IgD-negative memory B cell (primary cell): ENCODE results near the gene DCP1B. TPM values are rescaled to one million over a fixed set of nuclear protein-coding genes. Genes with fewer than 3 reads are reported as not detected.
"Not testable (repeated sequence)": the region's sequence is repeated elsewhere in the genome, so short reads cannot be mapped to it uniquely, and the experiment has no call there.

Experiments used
- H3K27ac Mint-ChIP-seq, 3 donors: one replicate each; pipeline ENCODE4 v1.8.0; 2020 to 2022; ENCODE audit warnings: mild to moderate bottlenecking in 3 of 3, mixed read lengths in 3 of 3, moderate library complexity in 1 of 3
- H3K27me3 Mint-ChIP-seq: one replicate; pipeline ENCODE4 v1.8.0; 2021; ENCODE audit warnings: mixed read lengths
- H3K36me3 Mint-ChIP-seq: one replicate; pipeline ENCODE4 v1.8.0; 2020; ENCODE audit warnings: mild to moderate bottlenecking, mixed read lengths
- H3K4me1 Mint-ChIP-seq, 3 donors: one replicate each; pipeline ENCODE4 v1.8.0; 2020 to 2022; ENCODE audit warnings: mixed read lengths in 3 of 3, mild to moderate bottlenecking in 1 of 3
- H3K4me3 Mint-ChIP-seq, 4 donors: one replicate each; pipeline ENCODE4 v1.8.0; 2020 to 2022; ENCODE audit warnings: mild to moderate bottlenecking in 4 of 4, mixed read lengths in 4 of 4, moderate library complexity in 3 of 4
- H3K9me3 Mint-ChIP-seq, 3 donors: one replicate each; pipeline ENCODE4 v1.8.0; 2020 to 2021; ENCODE audit warnings: mixed read lengths in 3 of 3, mild to moderate bottlenecking in 1 of 3
- polyA plus RNA-seq: library from polyadenylated mRNA; unstranded; fragments of 300-500 nt; fragmentation: Illumina TruSeq; gene quantifications from one replicate; pipeline ENCODE4 v1.2.3, GENCODE V29; 2021

Gene DCP1B
- polyA plus RNA-seq, 1 donor from 2014 or later, result 19.2 TPM

DNA sequence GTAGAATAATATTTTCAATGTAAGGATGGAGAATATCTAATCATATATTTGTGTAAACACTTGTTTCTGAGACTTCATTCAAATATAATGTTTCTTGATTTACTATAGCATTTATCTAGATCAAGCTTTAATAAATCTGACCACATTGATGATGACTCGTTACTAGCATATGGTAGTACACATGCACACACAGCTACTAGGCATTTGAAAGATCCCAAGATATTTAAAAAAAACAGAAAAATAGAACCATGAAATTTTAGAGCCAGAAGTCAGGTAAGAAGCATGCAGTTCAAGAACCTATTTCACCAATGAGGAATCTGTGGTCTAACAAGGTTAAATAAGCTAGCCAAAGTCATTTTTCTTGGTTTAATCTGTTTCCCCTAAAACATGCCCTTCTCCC, 32.0 kb downstream of the DCP1B start:
- Mint-ChIP-seq H3K27ac (no peak overlapping the region), H3K4me3 (no peak overlapping the region), H3K4me1 (peaks cover 0 to 1% (median 1%) of the 10 kb centered on the region in 3 donors), H3K27me3 (no peaks in the 10 kb centered on the region), H3K36me3 (peaks cover 4% of the 10 kb centered on the region), H3K9me3 (no peaks in the 10 kb centered on the region)

DNA sequence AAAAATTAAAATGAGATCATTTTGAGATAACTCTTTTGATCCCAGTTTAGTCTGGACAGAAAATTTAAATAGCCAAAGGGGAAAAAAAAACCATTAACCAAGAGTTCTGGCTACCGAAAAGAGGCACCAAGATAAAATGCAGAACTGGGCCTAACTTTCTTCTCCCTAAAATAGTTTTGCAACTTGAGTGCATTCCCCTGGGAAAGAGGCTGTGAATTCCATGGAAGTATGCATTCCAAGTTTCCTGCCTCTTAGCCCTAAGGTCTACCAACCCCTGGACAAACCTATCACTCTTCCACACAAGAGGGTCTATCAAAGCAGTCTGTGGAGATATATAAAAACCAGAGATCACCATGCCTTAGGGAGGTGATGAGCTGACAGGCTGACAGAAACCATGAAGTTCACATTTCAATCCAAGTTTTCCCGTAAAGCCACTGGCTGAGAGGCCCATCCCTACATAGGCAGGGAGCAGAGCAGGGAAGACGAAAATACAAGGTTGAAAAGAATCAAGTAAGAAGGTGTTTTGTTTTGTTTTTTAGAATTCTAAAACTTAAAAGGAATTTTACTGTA, 33.8 kb downstream of the DCP1B start:
- no peak overlapping the region for H3K4me3 Mint-ChIP-seq
- no peaks in the 10 kb centered on the region for H3K27me3 Mint-ChIP-seq
- no peaks in the 10 kb centered on the region for H3K9me3 Mint-ChIP-seq
- no peak overlapping the region for H3K27ac Mint-ChIP-seq
- peaks cover 0 to 1% (median 1%) of the 10 kb centered on the region in 3 donors for H3K4me1 Mint-ChIP-seq
- H3K36me3 Mint-ChIP-seq, result peaks cover 8% of the 10 kb centered on the region

DNA sequence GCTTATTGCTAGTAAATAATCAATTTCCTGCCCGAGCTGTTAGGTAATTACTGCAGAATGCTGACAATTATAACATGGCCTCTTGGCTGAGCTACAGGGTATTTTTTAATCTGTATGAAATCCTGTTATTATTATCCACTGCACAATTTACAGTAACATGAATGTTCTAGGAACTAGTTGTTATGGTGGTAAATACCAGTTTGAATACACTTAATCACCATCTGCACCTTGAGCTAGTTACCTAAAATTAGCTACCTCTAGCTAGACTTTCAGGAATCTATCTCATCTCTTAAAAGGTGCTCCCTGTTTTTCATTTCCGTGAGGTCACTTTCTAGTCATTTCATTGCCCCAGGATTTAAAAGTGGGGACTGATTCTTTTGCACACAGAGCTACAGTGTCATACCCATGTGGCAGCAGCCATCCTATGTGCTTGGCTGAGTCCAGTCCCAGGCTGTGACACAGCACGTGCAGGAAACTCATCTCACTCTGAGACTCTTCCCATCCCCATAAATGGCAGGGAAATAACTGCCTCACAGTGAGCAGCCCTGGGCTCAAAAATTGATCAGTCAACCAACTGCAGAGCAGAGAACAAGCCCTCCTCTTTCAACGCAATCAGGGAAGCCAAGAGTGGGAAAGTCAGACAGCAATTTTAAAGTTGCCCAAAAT, 37.6 kb downstream of the DCP1B start:
- Mint-ChIP-seq H3K4me3 (no peak overlapping the region), H3K36me3 (peaks cover 11% of the 10 kb centered on the region), H3K27ac (peak overlapping the region in 1 of 3 donors; percentile 5)

DNA sequence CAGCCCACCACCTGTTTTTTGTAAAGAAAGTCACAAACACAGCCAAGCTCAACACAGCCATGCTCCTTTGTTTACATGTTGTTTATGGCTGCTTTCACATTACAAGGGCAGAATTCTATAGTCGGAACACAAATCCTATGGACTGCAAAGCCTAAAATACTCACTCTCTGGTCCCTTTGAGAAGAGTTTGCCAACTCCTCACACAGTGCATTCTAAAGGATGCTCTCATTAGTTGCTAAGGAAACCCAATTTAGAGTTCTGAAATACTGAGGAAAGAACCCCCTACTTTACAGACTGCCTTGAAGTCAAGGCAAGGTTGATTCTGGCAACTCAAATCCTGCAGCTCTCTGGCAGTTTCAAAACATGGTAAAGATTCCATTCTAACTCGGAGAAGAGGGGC, 38.3 kb downstream of the DCP1B start:
- peaks cover 0 to 1% (median 0%) of the 10 kb centered on the region in 3 donors for H3K4me1 Mint-ChIP-seq
- no peak overlapping the region for H3K27ac Mint-ChIP-seq
- peaks cover 13% of the 10 kb centered on the region for H3K36me3 Mint-ChIP-seq
- no peaks in the 10 kb centered on the region for H3K9me3 Mint-ChIP-seq
- H3K27me3 Mint-ChIP-seq, result no peaks in the 10 kb centered on the region
- H3K4me3 Mint-ChIP-seq, result no peak overlapping the region

More for the DNA sequence above, 37.6 kb downstream of the DCP1B start:
- Mint-ChIP-seq H3K9me3 (no peaks in the 10 kb centered on the region), H3K4me1 (peaks cover 0 to 1% (median 0%) of the 10 kb centered on the region in 3 donors), H3K27me3 (no peaks in the 10 kb centered on the region)

DNA sequence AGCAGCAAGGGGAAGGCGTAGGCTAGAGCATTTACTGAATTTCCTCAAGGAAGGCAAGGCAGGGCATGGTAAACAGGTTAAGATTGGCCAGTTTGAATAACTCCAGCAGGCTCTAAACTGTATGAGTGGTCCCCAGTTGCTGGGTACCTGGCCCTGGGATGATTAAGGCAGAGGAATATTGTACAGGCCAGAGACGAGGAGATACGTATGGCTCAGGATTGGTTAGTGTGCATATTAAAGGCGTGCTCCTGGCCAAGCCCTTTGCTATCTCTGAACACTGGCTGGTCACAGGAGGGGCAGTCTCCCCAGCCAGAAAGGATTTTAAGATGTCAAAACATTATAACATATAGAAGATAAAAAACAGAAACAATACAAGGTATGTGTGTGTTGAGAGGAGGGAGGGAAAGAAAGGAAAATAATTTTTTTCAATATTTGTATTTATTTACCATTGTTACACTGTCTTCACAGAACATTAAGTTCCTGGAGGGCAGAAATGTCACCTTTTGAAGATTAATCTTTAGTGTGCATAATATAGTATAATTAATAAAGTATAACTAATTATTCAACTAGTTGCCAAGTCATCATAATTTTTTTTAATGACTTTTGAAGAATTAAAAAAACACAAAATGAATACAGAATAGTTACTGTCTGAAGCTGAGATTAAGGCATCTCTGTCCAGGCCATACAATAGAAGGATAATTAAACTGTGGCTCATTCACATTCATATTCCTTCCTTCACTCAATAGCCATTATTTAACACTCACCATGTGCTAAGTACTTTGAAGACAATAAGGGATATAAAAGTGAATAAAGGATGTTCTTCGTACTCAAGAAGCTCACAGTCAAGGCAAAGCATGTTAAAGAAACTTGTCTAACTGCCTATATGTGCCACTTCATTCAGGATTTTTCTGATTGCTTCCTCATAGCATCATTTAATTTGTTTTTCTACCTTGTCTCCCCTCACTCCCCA, 41.9 kb downstream of the DCP1B start:
- H3K4me1 Mint-ChIP-seq, result no peaks in the 10 kb centered on the region
- no peak overlapping the region for H3K27ac Mint-ChIP-seq
- H3K9me3 Mint-ChIP-seq, result peaks cover 0 to 4% (median 0%) of the 10 kb centered on the region in 3 donors
- peaks cover 19% of the 10 kb centered on the region for H3K36me3 Mint-ChIP-seq
- no peak overlapping the region for H3K4me3 Mint-ChIP-seq
- no peaks in the 10 kb centered on the region for H3K27me3 Mint-ChIP-seq

DNA sequence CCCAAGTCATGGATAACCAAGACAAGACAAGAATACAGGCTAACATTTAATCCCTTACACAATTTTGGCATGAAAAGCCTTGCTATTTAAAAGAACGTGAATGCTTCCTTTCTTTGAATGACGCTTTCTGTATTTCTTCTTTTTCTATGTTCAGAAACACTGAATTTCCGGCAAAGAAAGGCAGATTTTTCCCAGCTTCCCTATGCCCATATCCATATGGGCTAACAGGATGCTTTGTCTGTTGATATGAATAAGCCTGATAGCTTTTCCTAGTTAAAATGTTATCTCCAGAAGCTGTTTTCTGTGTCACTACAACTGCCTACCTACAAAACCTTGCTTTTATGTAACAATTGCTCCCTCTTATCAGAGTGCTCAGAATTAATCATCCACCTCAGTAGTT, 47.5 kb downstream of the DCP1B start:
- Mint-ChIP-seq H3K4me3 (no peak overlapping the region), H3K4me1 (no peaks in the 10 kb centered on the region), H3K27ac (no peak overlapping the region), H3K9me3 (peaks cover 0 to 4% (median 0%) of the 10 kb centered on the region in 3 donors), H3K36me3 (peaks cover 15% of the 10 kb centered on the region), H3K27me3 (no peaks in the 10 kb centered on the region)

DNA sequence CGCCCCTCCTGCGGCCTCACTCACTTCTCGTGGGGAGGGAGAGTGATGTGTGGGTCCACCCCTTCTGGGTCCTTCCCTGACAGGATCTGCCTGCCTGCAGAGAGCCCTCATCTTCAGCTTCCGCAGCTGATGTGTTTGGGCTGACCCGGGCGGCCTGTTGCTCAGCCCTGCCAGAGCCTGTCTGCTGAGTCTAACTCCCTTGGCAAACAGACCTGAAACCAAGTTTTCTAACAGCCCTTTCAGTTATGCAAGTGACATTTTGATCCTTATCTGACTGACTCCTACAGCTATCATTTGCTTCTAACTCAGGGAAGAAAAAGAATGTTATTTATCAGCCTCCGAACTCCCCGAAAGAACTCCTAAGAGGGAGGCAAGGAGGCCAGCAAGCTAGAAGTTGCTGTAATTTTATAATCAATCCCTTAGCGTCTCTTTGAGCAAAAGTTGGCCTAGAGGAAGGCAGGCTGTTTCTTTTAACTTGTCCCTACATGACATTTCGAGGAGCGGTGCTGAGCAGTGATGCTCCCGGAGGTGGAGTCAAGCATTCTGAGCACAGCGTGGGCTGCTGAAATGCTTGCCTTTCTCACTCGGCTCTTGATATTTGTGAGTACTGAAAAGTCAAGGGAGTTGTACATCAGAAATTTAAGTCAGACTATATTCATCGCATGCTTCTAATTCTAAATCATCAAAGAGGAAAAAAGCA, 54.3 kb downstream of the DCP1B start:
- Mint-ChIP-seq H3K36me3 (peaks cover 12% of the 10 kb centered on the region), H3K27me3 (no peaks in the 10 kb centered on the region), H3K4me1 (no peaks in the 10 kb centered on the region), H3K9me3 (no peaks in the 10 kb centered on the region), H3K27ac (no peak overlapping the region), H3K4me3 (no peak overlapping the region)

DNA sequence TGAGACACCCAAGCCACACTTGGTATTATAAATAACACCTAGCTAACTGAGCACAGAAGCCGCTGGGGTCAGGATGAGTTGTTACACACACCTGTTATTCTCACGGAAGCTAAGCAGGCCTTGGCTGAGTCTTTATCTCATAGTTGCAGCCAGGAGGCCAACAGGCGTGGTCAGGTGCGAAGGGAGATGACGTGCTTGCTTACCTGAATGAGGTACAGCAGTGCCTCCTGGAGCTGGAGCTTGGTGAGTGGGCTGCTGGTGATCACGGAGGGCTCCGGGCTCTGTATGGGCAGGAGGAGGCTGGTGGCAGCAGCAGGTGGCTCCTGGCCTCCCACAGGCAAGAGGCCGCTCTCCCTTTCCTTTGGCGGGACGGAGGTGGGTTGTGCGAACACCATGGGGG, 55.4 kb downstream of the DCP1B start:
- Mint-ChIP-seq H3K4me1 (no peaks in the 10 kb centered on the region), H3K4me3 (no peak overlapping the region), H3K9me3 (no peaks in the 10 kb centered on the region), H3K27ac (peak overlapping the region in 1 of 3 donors; percentile 60), H3K36me3 (peaks cover 12% of the 10 kb centered on the region), H3K27me3 (no peaks in the 10 kb centered on the region)

DNA sequence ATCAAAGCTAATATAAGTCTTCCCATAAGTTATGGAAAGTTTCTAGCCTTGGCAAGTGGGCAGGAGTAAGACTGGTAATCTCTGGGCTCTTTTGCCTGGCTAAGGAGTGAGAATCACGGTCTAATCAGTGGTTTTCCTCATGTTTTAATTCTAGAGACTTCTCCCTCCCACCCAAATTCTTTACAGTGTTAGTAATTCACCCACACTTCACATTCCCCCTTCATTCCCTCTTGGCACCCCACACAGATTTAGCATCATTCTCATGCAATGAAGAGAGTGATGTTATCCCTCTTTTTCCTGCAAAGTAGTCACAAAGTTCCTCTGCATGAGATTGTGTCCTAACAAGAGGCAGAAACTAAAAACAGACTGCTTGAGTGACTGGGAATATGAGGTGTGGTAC, 57.2 kb downstream of the DCP1B start:
- no peaks in the 10 kb centered on the region for H3K27me3 Mint-ChIP-seq
- H3K4me3 Mint-ChIP-seq, result no peak overlapping the region
- H3K36me3 Mint-ChIP-seq, result peaks cover 10% of the 10 kb centered on the region
- H3K4me1 Mint-ChIP-seq, result peaks cover 0 to 3% (median 0%) of the 10 kb centered on the region in 3 donors
- no peak overlapping the region for H3K27ac Mint-ChIP-seq
- no peaks in the 10 kb centered on the region for H3K9me3 Mint-ChIP-seq

DNA sequence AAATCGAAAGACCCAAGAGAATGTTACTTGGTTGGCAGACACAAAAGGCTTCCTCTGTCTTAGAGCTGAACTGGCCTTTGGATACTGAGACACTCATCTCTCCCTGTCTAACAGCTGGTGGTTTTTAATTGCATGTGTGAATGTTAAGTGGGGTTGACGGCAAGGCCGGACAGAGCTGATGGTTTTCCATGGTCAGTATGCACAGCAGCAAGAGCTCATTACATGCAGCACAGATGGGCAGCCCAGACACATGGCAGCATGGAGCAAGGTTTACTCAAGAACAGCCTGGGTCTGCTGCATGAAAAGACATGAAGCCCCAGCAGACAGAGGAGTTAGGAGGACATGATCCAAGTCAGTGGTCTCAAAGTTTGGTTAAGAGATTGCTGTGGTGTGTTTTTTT, 58.0 kb downstream of the DCP1B start:
- no peak overlapping the region for H3K27ac Mint-ChIP-seq
- H3K9me3 Mint-ChIP-seq, result no peaks in the 10 kb centered on the region
- H3K36me3 Mint-ChIP-seq, result peaks cover 10% of the 10 kb centered on the region
- H3K27me3 Mint-ChIP-seq, result no peaks in the 10 kb centered on the region
- peaks cover 0 to 3% (median 0%) of the 10 kb centered on the region in 3 donors for H3K4me1 Mint-ChIP-seq
- no peak overlapping the region for H3K4me3 Mint-ChIP-seq

DNA sequence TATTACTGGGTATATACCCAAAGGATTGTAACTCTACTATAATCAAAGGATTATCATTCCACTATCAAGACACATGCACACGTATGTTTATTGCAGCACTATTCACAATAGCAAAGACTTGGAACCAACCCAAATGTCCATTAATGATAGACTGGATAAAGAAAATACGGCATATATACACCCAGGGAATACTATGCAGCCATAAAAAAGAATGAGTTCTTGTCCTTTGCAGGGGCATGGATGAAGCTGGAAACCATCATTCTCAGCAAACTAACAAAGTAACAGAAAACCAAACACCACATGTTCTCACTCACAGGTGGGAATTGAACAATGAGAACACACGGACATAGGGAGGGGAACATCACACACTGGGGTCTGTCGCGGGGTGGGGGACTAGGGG, 58.8 kb downstream of the DCP1B start:
- H3K4me3 Mint-ChIP-seq, H3K4me1 Mint-ChIP-seq, H3K36me3 Mint-ChIP-seq, H3K27me3 Mint-ChIP-seq, H3K9me3 Mint-ChIP-seq, H3K27ac Mint-ChIP-seq: not testable (repeated sequence)

DNA sequence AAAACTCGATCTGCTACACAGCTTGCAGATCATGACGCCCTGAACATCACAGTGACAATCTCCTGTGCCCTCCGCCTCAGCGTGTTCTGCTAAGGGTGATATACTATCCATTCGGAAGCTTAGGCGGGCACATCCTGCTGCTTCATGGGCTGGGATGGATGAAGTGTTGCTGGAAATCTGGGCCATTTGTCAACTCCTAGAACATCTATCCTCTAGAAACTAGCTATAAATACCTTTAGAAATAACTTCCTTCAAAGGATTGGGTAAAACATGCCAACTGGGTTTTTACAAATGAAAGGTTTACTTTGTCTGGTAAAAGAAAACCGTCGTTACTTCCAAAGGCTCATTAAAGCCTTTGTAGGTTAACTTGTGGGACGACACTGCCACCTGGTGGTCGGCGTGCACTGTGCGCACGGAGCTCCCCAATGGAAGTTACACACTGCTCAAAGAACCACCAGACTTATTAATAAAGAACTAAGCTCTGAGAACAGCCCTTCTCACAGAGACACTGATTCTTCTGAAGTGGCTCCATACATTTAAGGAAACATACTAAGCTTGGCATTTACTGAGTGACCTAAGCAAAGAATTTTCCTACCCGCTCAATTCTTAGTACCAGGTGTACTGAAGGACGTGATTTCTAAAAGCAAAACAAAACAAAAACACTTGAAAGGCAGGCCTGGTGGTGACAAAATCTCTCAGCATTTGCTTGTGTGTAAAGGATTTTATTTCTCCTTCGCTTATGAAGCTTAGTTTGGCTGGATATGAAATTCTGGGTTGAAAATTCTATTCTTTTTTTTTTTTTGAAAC, 64.3 kb downstream of the DCP1B start:
- peaks cover under 1% of the 10 kb centered on the region for H3K36me3 Mint-ChIP-seq
- no peaks in the 10 kb centered on the region for H3K27me3 Mint-ChIP-seq
- H3K4me1 Mint-ChIP-seq, result peaks cover 4 to 6% (median 5%) of the 10 kb centered on the region in 3 donors
- H3K9me3 Mint-ChIP-seq, result no peaks in the 10 kb centered on the region
- no peak overlapping the region for H3K4me3 Mint-ChIP-seq
- H3K27ac Mint-ChIP-seq, result no peak overlapping the region

DNA sequence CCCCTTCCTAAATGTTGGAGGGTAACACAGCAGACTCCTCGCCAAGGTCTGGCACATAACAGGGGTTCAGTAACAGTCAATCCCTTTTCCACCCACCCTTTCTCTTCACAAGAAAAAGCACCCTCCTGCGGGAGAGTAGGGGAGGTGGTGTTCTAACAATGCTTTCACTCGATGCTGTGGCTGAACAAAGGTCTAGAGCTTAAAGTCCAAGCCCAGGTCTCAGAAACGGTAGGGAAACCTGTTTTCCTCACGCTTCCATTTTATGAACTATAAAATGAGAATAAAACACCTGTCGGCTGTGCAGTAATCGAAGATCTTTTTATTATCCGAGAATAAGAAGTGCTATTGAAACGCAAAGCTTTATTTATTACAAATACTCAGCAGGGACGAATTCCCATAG, 64.9 kb downstream of the DCP1B start:
- no peak overlapping the region for H3K4me3 Mint-ChIP-seq
- no peaks in the 10 kb centered on the region for H3K9me3 Mint-ChIP-seq
- H3K4me1 Mint-ChIP-seq, result peaks cover 4 to 6% (median 5%) of the 10 kb centered on the region in 3 donors
- H3K27ac Mint-ChIP-seq, result no peak overlapping the region
- no peaks in the 10 kb centered on the region for H3K36me3 Mint-ChIP-seq
- no peaks in the 10 kb centered on the region for H3K27me3 Mint-ChIP-seq

DNA sequence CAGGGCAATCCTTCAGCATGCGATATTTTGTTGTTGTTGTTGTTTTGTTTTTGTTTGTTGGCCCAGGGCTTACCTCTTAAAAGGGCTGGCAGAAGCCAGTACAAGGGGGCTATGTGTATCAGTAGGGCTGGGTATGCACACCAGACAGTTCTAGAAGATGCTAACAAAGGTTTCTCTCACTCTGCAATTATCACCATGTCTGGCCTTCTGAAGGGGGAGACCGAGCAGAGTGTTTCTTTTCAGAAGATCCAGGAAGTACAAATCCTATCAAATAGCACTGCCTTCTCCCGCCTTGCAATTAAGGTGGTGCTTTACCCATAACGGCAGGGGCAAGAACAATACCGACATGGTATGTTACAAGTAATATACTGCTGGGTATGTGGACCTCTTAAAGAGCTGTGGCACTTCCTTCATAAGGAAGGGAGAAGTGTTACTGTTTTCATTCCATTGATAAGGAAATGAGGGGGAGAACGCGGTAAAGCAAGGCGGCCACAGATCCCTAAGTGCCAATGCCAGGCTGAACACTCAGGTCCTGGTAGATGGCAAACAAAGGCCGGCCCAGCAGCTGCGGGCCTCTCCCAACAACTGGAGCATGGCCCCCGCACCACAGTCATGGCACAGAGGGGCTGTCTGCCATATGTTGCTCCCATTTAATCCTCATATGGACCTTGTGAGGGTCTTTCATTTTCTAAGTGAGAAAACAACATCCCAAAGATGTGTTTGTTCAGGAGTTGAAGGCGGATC, 66.6 kb downstream of the DCP1B start:
- Mint-ChIP-seq H3K27me3 (no peaks in the 10 kb centered on the region), H3K9me3 (no peaks in the 10 kb centered on the region), H3K4me3 (no peak overlapping the region), H3K4me1 (peaks cover 14 to 17% (median 15%) of the 10 kb centered on the region in 3 donors), H3K36me3 (no peaks in the 10 kb centered on the region), H3K27ac (no peak overlapping the region)
